Measurements from ENCODE around the gene COQ7. TPM values are rescaled to one million over a fixed set of nuclear protein-coding genes. Genes with fewer than 3 reads are reported as not detected.

COQ7 gene
- total RNA-seq, 1 experiment from 2014 or later: 26.6 TPM

- TF ChIP-seq EZH2 (IDR thresholded peaks at IDR 0.05): no peak
- TF ChIP-seq SIN3A (IDR thresholded peaks at IDR 0.05; ENCODE audit: low read depth): no peak
- TF ChIP-seq REST (IDR thresholded peaks at IDR 0.05; ENCODE audit: low read depth): no peak
- TF ChIP-seq TCF7L2 (IDR thresholded peaks at IDR 0.05; ENCODE audit: borderline replicate concordance, extremely low read depth, insufficient read depth, insufficient read length): peak; percentile 45
- TF ChIP-seq JUND (IDR thresholded peaks at IDR 0.05): no peak
- TF ChIP-seq EZH2phosphoT487 (IDR thresholded peaks at IDR 0.05; ENCODE audit: borderline replicate concordance): no peak
- peak; percentile 85 for TF ChIP-seq POLR2AphosphoS5 (IDR thresholded peaks at IDR 0.05; ENCODE audit: low read depth, low read length)
These were observed 19.1 kb downstream of the COQ7 start (continued) for GRCh38 chr16:19086322-19087199.

DNA sequence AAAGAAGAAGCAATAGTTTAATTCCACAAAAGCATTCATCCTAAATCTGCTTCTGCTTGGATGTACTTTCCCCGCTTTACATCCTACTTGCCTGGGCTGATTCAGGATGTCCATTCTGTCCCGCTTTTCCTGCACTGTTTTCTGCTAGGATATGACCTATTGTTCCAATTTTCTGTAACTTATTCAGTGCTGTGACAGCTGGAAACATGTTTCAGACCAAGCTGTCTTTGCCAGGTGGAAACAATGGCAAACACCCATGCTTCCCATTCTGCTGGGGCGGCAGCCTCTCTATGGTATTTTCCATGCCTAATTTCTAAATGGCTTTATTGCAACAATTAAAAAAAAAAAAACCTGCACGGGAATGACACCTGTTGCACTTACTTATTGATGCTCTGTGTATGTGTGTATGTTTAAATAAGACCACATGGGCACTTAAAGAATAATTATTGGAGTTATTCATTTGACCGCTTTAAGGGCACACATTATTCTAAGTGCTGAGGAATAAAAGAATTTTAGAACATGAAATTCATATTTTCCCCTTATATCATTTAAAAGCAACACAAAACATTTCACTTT is 21.0 kb downstream of the COQ7 start:
- no TSS peak for BruUV-seq (replicated peaks)
- DNase-seq (ENCODE audit: low read depth, low spot score) (no peak), ATAC-seq (no peak)
- H3K79me2 ChIP-seq (ENCODE audit: insufficient read depth, low read length): no peaks in the 10 kb centered on the region
- no peak overlapping the region for H2AFZ ChIP-seq (ENCODE audit: low read depth, low read length, poor library complexity, severe bottlenecking)
- intact Hi-C loops (cut with micrococcal nuclease): loop anchor here (5.0 to 10.0 kb wide), 2 partner anchors 106 to 796 kb away; partner anchors contain the start of genes GPRC5B and TMC7
- no peaks in the 10 kb centered on the region for H3K9me3 ChIP-seq (ENCODE audit: control insufficient read depth in 1 of 2, insufficient read depth in 1 of 2, low read depth in 1 of 2, low read length in 2 of 2)
- no peak overlapping the region for H3K4me2 ChIP-seq (ENCODE audit: low read length)
- ChIA-PET RAD21 (ENCODE audit: low non-redundant PET in 1 of 2, low total read pairs in 2 of 2, uncharacterized antibody in 2 of 2, unreplicated experiment in 2 of 2) (no interaction called here), POLR2A (interaction anchor here (0.8 kb wide), 1 partner anchor 19 kb away, joined by 4 read pairs; no protein-coding TSS in a partner anchor), CTCF (no interaction called here)
- H3K9me2 ChIP-seq (ENCODE audit: insufficient read depth): no peaks in the 10 kb centered on the region
- no peak overlapping the region for H3K4me3 ChIP-seq (replicated peaks in 1 of 2; ENCODE audit: low read depth in 1 of 2, low read length in 2 of 2)
- H3K4me1 ChIP-seq (ENCODE audit: control insufficient read depth in 1 of 2, insufficient read depth in 2 of 2, low read length in 2 of 2): peaks cover 14 to 34% of the 10 kb centered on the region in 2 experiments
- H4K20me1 ChIP-seq (ENCODE audit: insufficient read depth): no peaks in the 10 kb centered on the region
- TF ChIP-seq ELF1 (IDR thresholded peaks at IDR 0.05; ENCODE audit: borderline replicate concordance, low read depth) (no peak), SIN3A (IDR thresholded peaks at IDR 0.05; ENCODE audit: low read depth) (no peak), EZH2 (IDR thresholded peaks at IDR 0.05) (no peak), JUND (IDR thresholded peaks at IDR 0.05) (no peak)
- no peaks in the 10 kb centered on the region for H3K36me3 ChIP-seq (ENCODE audit: control insufficient read depth in 1 of 2, insufficient read depth in 2 of 2, low read length in 2 of 2)
- H3K27me3 ChIP-seq (ENCODE audit: insufficient read depth, low read length): no peaks in the 10 kb centered on the region
- no peak overlapping the region for H3K27ac ChIP-seq (ENCODE audit: low read depth, low read length)
- H3K9ac ChIP-seq (ENCODE audit: low read length): no peak overlapping the region
